Right kidney (tissue), 1 donor: ENCODE measurements around the gene CAPN10.

ENCODE experiments used
- DNase-seq: peaks from one replicate; pipeline ENCODE4 v3.0.0-alpha.2; 2016

The CAPN10 gene

GRCh38 chr2:240642061-240642805 lies 55.7 kb downstream of the CAPN10 start:
- DNase-seq = no peak

DNA sequence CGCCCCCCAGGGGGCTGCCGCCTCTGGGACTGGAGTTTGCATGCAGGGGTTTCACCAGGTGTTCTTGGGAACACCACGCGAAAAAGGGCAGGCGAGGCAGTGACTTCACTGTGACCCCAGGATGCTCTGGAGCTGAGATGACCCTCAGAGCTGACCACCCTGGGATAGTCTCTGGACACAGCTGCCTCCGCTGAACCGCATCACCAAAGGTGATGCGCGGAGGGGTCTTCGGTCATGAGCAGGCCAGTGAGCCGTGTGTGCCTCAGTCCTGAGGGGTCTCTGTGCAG lies 56.2 kb downstream of the CAPN10 start:
- DNase-seq = no peak

GRCh38 chr2:240643093-240643810 lies 56.7 kb downstream of the CAPN10 start:
- no peak for DNase-seq

DNA sequence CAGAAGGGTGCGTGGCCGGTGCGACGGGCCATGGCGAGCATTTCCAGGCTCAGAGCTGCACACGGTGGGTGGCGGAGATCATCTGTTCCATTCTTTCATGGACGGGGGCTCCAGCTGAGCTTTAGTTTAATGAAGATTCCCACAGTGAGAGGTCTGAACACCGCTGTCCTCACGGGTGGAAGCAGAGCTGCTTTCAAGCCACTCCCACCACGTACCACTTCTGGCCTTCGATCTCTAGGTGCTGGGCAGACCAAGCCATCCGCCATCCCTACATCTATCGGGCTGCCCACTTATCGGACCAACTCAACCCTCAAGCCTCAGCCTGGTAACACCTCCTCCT lies 57.2 kb downstream of the CAPN10 start:
- DNase-seq = no peak

DNA sequence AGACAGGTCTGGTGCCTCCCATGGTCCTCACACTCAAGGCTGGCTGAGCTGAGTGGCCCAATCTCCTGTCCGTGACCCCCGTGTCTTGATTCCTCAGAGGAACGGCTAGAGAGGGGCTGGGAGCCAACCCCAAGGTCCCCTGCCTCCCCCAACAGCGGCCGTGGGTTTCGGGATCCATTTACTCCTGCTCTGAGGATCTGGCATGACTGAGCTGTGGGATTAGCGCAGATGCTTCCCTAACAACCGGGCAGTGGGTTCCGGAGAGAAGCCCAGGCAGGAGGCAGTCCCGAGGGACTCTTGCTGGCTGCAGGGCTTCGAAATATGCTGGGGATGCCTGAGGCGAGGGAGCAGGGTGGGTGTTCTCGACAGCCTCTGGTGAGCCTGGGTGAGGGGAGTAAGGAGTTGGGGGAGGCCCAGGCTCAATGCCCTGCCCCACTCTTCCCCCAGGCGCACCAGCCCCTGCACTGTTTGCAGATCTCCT lies 57.7 kb downstream of the CAPN10 start:
- no peak for DNase-seq

GRCh38 chr2:240644859-240645301 lies 58.3 kb downstream of the CAPN10 start:
- no peak for DNase-seq

- no peak for DNase-seq
Measured at GRCh38 chr2:240645346-240645745, 58.8 kb downstream of the CAPN10 start.

DNA sequence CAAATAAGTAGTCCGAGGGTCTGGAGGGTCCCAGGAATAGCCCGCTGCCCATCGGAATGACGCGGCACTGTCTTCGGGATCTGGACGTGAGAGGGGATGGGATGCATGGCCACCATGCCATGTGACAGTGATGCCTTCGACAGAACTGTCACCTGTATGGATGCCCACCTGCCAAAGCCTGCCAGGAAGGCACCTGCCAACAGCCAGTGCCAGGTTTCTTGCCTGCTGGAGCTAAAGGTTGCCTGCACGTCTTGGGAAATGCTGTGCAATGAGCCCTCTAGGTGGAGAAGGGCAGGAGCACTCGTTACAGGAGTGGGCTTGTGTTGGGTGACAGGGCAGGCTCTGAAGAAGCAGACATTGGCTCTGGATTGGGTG lies 59.3 kb downstream of the CAPN10 start:
- DNase-seq = no peak

GRCh38 chr2:240646176-240646899 lies 59.8 kb downstream of the CAPN10 start:
- no peak for DNase-seq

DNA sequence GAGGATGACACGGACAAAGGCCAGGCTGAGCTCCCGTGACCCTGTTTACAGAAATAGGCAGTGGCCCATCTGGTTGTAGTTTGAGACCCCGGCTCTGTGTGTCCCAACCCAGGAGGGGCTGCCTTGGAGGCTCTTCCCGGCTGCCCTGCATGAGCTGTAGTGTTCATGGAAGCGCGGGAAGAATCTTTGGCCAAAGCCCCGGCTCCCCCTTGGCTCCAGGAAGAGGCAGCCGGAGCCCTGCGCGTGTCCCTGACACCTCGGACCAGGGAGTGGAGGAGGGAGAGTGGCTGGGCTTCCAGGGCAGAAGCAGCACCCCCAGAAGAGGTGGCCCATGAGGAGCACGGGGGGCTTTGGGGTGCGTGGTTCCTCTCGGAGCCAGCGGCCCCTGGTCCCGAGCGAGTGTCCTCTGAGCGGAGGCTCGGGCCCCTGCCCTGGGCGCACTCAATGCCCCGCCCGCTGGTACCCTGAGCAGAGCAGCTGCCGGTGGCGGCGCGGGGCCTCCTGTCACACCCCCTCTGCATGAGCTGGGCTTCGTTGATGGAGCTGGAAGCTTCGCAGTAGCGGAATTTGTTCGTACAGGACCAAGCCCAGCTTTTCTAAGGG lies 60.5 kb downstream of the CAPN10 start:
- DNase-seq = no peak

- DNase-seq = no peak
Measured at GRCh38 chr2:240647503-240648154, 61.1 kb downstream of the CAPN10 start.

DNA sequence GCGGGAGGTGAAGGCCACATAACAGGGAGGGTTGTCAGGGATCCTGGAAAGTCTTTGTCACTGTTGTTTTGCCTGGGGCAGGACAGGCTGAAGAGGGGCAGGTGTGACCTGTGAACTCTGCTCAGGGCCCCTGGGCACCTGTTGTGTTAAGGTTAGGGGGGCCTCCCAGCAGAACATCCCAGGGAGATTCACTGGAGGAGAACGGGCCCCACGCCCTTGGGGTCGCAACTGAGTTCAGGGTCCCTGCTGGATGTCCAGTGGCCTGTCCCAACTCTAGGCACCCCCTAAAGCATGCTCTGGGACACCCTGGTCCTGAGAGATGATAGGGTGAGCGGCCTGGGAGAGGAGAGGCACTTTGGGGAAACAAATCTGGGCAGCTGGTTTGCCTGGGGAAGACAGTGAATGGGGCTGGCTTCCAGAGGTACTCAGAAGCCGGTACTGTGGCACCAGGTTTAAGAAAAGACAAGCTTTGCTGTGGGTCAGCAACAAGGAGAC lies 61.7 kb downstream of the CAPN10 start:
- no peak for DNase-seq
